Large intestine (tissue), 12 donors: Measurements from ENCODE around the gene ARSB. TPM values are rescaled to one million over a fixed set of nuclear protein-coding genes. Genes with fewer than 3 reads are reported as not detected.

ENCODE experiments used
- DNase-seq, 2 donors: peaks; one replicate each; pipeline versions ENCODE4 v3.0.0 to v3.0.0-alpha.2; 2013
- H3K27ac ChIP-seq: one replicate; pipeline ENCODE4 v1.5.1; 2013; ENCODE audit warnings: low read length
- H3K27me3 ChIP-seq: 2 replicates; pipeline ENCODE4 v1.6.1; 2013; ENCODE audit warnings: low read length; ENCODE audit not compliant: control insufficient read depth, insufficient read depth
- H3K36me3 ChIP-seq: 2 replicates; pipeline ENCODE4 v1.6.1; 2013; ENCODE audit warnings: low read length; ENCODE audit not compliant: control insufficient read depth, insufficient read depth
- H3K4me1 ChIP-seq: one replicate; pipeline ENCODE4 v1.6.1; 2013; ENCODE audit warnings: low read length; ENCODE audit not compliant: control insufficient read depth, insufficient read depth
- H3K4me3 ChIP-seq: one replicate; pipeline ENCODE4 v1.5.1; 2013; ENCODE audit warnings: low read length
- H3K9me3 ChIP-seq: one replicate; pipeline ENCODE4 v1.6.1; 2013; ENCODE audit warnings: mild to moderate bottlenecking, low read depth, low read length, moderate library complexity; ENCODE audit not compliant: control insufficient read depth
- WGBS: methylation state at CpG from one replicate; pipeline ENCODE4 v1.1.5; 2013; ENCODE audit warnings: low lambda C conversion rate; ENCODE audit not compliant: insufficient coverage; 5-methylcytosine and 5-hydroxymethylcytosine counted together
- long read RNA-seq, 11 donors: transcript quantifications; one replicate each; lab custom pipeline, GENCODE V29; 2026
- polyA plus RNA-seq: library from polyadenylated mRNA; unstranded; fragments of 120-200 nt; gene quantifications from one replicate; pipeline ENCODE4 v1.2.1, GENCODE V29; 2013

The ARSB gene
- 17.9 TPM for polyA plus RNA-seq
- long read RNA-seq, donor 1, full-length matches to known transcripts: 3 of 3 reads
- long read RNA-seq, donor 1, partial matches to known transcripts: 0 of 3 reads
- long read RNA-seq, donor 1, other reads (novel, unspliced or antisense): 0 of 3 reads
- long read RNA-seq, donor 2, full-length matches to known transcripts: 4 of 4 reads
- long read RNA-seq, donor 2, partial matches to known transcripts: 0 of 4 reads
- long read RNA-seq, donor 2, other reads (novel, unspliced or antisense): 0 of 4 reads
- long read RNA-seq, donor 3, full-length matches to known transcripts: 9 of 27 reads
- long read RNA-seq, donor 3, partial matches to known transcripts: 18 of 27 reads
- long read RNA-seq, donor 3, other reads (novel, unspliced or antisense): 0 of 27 reads
- long read RNA-seq, donor 4, full-length matches to known transcripts: 1 of 1 reads
- long read RNA-seq, donor 4, partial matches to known transcripts: 0 of 1 reads
- long read RNA-seq, donor 4, other reads (novel, unspliced or antisense): 0 of 1 reads
- long read RNA-seq, donor 5, full-length matches to known transcripts: 2 of 2 reads
- long read RNA-seq, donor 5, partial matches to known transcripts: 0 of 2 reads
- long read RNA-seq, donor 5, other reads (novel, unspliced or antisense): 0 of 2 reads
- long read RNA-seq, donor 6, full-length matches to known transcripts: 6 of 11 reads
- long read RNA-seq, donor 6, partial matches to known transcripts: 5 of 11 reads
- long read RNA-seq, donor 6, other reads (novel, unspliced or antisense): 0 of 11 reads
- long read RNA-seq, donor 7, full-length matches to known transcripts: 2 of 2 reads
- long read RNA-seq, donor 7, partial matches to known transcripts: 0 of 2 reads
- long read RNA-seq, donor 7, other reads (novel, unspliced or antisense): 0 of 2 reads
- long read RNA-seq, donor 8, full-length matches to known transcripts: 1 of 7 reads
- long read RNA-seq, donor 8, partial matches to known transcripts: 6 of 7 reads
- long read RNA-seq, donor 8, other reads (novel, unspliced or antisense): 0 of 7 reads
- long read RNA-seq, donor 9, full-length matches to known transcripts: 3 of 3 reads
- long read RNA-seq, donor 9, partial matches to known transcripts: 0 of 3 reads
- long read RNA-seq, donor 9, other reads (novel, unspliced or antisense): 0 of 3 reads
- long read RNA-seq, donor 10, full-length matches to known transcripts: 9 of 9 reads
- long read RNA-seq, donor 10, partial matches to known transcripts: 0 of 9 reads
- long read RNA-seq, donor 10, other reads (novel, unspliced or antisense): 0 of 9 reads
- long read RNA-seq, donor 11, full-length matches to known transcripts: 7 of 7 reads
- long read RNA-seq, donor 11, partial matches to known transcripts: 0 of 7 reads
- long read RNA-seq, donor 11, other reads (novel, unspliced or antisense): 0 of 7 reads

DNA sequence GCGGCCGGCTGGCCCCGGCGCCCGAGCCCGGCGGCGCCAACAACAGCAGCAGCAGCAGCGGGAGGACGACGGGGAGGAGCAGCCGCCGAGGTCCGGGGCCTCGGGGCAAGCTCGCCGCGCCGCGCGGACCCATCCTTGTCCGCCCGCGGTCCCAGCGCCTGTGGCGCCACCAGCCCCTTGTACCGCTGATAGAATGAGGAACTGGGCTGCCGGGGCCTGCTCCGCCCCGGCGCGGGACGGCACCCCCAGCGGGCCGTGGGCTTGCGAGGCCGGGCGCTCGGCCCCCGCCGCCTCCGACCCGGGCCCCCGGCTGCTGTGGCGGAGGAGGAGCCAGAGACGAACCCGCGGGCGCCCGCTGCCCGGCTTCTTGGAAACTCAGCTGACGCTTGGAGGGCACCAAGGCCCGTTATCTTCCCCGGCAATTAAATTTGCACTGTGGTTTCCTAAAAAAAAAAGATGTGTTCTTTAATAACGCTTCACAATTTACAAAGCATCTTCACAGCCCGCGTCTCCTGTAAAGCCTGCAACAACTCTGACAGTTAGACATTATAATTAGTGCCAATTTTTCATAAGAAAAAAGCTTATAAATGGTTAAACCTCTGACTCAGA, at the start of gene ARSB:
Gene ARSB, minus strand, starts transcription at position 195 of the 609 bp plus-strand sequence. Its CDS starts 62 bp downstream, at position 133.
- WGBS: 0% methylated on average over 1 of the region's 57 CpGs
- DNase-seq: peak in 1 of 2 donors; percentile 26
- peaks cover 9% of the 10 kb centered on the region for H3K4me1 ChIP-seq
- H3K4me3 ChIP-seq: peak within 1 kb of the TSS; percentile 60
- no peaks in the 10 kb centered on the region for H3K36me3 ChIP-seq
- peak within 1 kb of the TSS; percentile 90 for H3K27ac ChIP-seq
- H3K9me3 ChIP-seq: no peaks in the 10 kb centered on the region
- H3K27me3 ChIP-seq: no peaks in the 10 kb centered on the region

- no peak overlapping the region for H3K4me3 ChIP-seq
- no peak overlapping the region for H3K27ac ChIP-seq
- WGBS: 100% methylated on average over 1 of the region's 5 CpGs
- H3K27me3 ChIP-seq: no peaks in the 10 kb centered on the region
- no peak for DNase-seq
- no peaks in the 10 kb centered on the region for H3K36me3 ChIP-seq
- peaks cover 3% of the 10 kb centered on the region for H3K9me3 ChIP-seq
- H3K4me1 ChIP-seq: peaks cover 12% of the 10 kb centered on the region
Observed at GRCh38 chr5:79032782-79033181, 47.7 kb upstream of the ARSB start.

DNA sequence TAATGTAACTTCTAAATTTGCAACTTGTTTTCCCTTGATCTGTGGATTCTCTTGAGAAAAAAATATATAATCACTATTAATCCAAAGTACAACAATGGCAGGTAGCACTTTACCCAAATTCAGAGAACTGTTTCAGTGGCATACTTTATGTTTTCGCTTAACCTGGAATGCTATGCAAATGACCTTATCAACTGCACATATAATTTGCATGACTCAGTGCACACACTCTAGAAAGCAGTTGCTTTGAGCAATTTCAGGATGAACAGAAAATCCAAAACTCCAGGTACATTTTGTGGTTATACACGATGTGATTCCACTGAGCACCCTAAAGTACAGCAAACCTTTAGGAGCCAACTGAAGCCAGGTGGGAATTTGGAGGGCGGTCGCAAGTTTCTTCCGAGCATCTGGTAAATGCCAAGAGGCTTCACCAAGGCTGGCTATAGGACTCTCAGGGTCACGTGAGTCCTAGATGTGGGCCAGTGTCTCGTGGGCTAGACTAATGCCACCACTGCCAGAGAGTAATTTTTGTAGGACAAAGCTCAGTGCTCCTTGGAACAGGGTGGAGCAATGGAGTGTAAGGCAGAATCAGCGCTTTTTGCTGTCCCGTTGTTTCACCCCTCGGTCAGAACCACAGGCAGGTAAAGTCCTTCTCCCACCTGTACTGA, 47.1 kb upstream of the ARSB start:
- peak overlapping the region; percentile 72 for H3K27ac ChIP-seq
- WGBS: no CpG with 5 or more reads among the region's 10 CpGs

GRCh38 chr5:79031485-79031867, 46.4 kb upstream of the ARSB start:
- H3K27ac ChIP-seq: peak overlapping the region; percentile 72
- no CpG with 5 or more reads among the region's 1 CpG for WGBS

More for the DNA sequence above, 47.1 kb upstream of the ARSB start:
- DNase-seq: peak; percentile 4 to 22
- no peaks in the 10 kb centered on the region for H3K27me3 ChIP-seq
- peaks cover 12% of the 10 kb centered on the region for H3K4me1 ChIP-seq
- H3K4me3 ChIP-seq: no peak overlapping the region
- H3K9me3 ChIP-seq: peaks cover 3% of the 10 kb centered on the region
- no peaks in the 10 kb centered on the region for H3K36me3 ChIP-seq

DNA sequence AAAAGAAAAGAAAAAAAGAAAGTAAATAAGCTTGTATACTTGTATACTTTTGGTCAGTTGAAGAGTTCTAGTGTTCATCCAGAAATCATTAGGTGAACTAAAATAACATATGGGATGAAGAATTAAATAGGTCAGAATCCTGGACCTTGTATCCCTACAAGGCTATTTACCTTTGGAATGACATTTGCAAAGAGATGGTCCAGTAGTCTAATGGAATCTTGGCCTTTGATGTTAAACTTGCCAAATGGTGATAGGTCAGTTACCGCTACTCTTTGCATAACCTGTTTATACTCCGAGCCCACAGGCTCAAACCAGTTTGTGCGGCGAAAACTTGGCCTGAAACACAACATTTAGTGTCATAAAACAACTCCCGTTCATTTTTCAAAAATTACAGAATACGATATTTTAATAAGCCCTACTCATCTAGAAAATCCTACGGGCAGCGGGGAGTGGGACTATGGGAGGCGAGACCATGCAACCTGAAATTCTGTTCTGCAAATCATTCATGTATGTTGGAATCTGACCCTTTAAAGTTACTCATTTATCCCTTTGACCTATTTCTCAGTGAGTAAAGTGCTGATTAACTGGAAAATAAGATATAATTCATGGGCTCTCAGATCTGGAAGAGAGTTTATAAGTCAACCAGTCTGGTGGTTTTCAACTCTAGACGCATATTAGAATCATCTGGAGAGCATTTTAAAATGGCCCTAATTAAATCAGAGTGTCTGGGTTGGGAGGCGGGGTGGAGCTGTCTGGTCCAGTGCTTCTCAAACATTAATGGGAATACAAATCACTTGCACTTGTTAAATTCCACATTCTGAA, 45.8 kb upstream of the ARSB start:
- peak overlapping the region; percentile 72 for H3K27ac ChIP-seq
- no peaks in the 10 kb centered on the region for H3K36me3 ChIP-seq
- 92% methylated on average over 2 of the region's 11 CpGs for WGBS
- no peaks in the 10 kb centered on the region for H3K27me3 ChIP-seq
- no peak overlapping the region for H3K4me3 ChIP-seq
- no peaks in the 10 kb centered on the region for H3K9me3 ChIP-seq
- H3K4me1 ChIP-seq: peaks cover 12% of the 10 kb centered on the region
- DNase-seq: peak; percentile 31 to 63

More at GRCh38 chr5:79031485-79031867, 46.4 kb upstream of the ARSB start:
- Histone ChIP-seq H3K36me3 (no peaks in the 10 kb centered on the region), H3K4me1 (peaks cover 12% of the 10 kb centered on the region), H3K9me3 (no peaks in the 10 kb centered on the region), H3K4me3 (no peak overlapping the region), H3K27me3 (no peaks in the 10 kb centered on the region)
- peak in 1 of 2 donors; percentile 5 for DNase-seq

DNA sequence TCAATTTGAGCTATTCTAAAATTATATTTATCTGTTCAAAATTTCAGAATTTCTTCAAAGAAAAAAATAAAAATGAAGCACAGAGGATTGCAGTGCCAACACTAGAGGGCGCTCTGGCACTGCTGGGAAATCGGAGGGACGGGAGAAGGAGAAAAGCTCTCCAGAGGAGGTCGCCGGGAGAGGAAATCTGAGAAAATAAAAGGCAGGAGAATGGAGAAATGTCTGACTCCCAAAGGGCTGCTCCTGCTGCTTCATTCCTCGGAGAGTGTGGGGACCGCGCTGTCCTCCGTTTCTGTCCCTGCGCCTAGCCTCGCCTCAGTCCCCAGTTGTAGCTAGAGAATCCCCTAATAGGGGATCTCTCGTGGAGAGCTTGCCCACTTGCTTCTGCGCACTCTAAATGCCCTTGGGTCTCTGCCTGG, 40.0 kb upstream of the ARSB start:
- 0% methylated on average over 3 of the region's 13 CpGs for WGBS
- peak; percentile 54 to 59 for DNase-seq
- no peaks in the 10 kb centered on the region for H3K4me1 ChIP-seq
- no peaks in the 10 kb centered on the region for H3K36me3 ChIP-seq
- no peaks in the 10 kb centered on the region for H3K27me3 ChIP-seq
- no peaks in the 10 kb centered on the region for H3K9me3 ChIP-seq
- H3K4me3 ChIP-seq: peak overlapping the region; percentile 37
- no peak overlapping the region for H3K27ac ChIP-seq

- H3K4me1 ChIP-seq: no peaks in the 10 kb centered on the region
- H3K4me3 ChIP-seq: no peak overlapping the region
- no peak for DNase-seq
- no CpG with 5 or more reads among the region's 1 CpG for WGBS
- H3K36me3 ChIP-seq: no peaks in the 10 kb centered on the region
- no peak overlapping the region for H3K27ac ChIP-seq
- H3K27me3 ChIP-seq: no peaks in the 10 kb centered on the region
- no peaks in the 10 kb centered on the region for H3K9me3 ChIP-seq
Observed at GRCh38 chr5:79023947-79024346, 38.8 kb upstream of the ARSB start.

- no peaks in the 10 kb centered on the region for H3K9me3 ChIP-seq
- H3K27me3 ChIP-seq: no peaks in the 10 kb centered on the region
- no peaks in the 10 kb centered on the region for H3K36me3 ChIP-seq
- H3K4me1 ChIP-seq: no peaks in the 10 kb centered on the region
- no peak for DNase-seq
- WGBS: no CpG with 5 or more reads among the region's 1 CpG
- H3K27ac ChIP-seq: no peak overlapping the region
- H3K4me3 ChIP-seq: no peak overlapping the region
Observed at GRCh38 chr5:79023348-79023747, 38.2 kb upstream of the ARSB start.
